RPMI8226 (cell line): ENCODE data around the gene OLFM2.
"Not testable (repeated sequence)": the region's sequence is repeated elsewhere in the genome, so short reads cannot be mapped to it uniquely, and the experiment has no call there.

Experiments used
- DNase-seq: peaks from one replicate; pipeline ENCODE4 v3.0.0-alpha.2; 2015

The OLFM2 gene

DNA sequence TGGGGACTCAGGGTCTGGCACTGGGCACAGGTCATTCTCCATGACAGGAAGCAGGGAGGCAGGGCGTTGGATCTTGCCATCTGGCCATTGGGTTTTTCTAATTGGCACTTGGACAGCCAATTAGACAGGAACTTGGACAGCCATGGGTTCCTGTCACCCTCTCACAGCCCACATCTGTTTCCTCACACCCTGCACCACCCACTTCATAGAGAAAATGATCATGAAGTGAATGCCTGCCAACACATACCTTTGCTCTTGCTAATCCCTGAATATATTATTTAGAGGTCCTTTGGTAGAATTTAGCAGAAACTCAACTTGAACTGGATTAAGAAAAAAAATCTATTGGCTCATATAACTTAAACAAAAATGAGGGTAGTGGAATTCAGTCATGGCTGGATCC lies 4.9 kb upstream of the OLFM2 start:
- no peak for DNase-seq

DNA sequence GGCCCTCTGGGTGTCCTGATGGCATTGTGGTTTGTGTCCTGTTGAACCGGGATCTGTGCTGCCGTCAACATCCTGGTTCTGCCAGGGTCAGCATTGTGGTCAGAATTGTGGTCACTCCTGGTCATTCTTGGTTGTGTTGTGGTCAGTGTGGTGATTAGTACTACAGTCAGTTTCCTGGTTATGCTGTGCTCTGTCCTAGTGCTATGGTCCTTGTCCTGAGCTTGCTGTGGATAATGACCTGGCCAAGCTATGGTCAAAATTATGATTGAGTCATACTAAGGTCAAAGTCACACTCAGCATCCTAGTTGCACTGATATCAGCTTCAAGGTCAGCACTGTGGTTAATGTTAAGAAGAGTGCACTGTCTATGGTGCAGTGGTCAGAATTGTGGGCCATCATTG lies 4.5 kb upstream of the OLFM2 start:
- DNase-seq, result no peak

DNA sequence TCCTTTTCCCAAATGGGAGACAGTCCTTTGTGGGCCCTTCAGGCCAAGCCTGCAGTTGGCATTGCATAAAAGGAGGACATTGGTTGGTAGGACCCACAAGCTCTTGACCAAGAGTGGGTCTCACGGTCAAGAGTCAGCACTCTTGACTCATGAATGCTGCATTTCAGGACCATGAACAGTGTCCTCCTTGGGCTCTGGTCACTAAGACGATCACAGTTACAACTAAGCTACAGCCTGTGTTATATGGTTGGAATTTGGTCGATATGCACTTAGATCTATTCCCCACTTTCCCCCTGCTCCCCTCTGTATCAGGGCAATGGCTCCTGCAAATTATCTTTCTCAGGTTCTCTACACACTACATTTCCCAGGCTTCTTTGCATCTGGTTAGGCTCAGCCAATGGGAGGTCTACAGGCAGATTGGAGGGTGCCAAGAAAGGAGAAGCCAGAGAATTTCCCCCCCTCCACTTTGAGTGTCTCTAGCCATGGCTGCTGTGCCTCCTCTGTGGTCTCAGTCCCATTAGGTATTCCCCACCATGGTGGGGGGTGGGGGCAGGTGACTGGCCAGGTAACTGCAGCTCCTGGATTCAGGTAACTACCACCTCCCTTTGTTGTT lies 3.1 kb upstream of the OLFM2 start:
- DNase-seq, result no peak

DNA sequence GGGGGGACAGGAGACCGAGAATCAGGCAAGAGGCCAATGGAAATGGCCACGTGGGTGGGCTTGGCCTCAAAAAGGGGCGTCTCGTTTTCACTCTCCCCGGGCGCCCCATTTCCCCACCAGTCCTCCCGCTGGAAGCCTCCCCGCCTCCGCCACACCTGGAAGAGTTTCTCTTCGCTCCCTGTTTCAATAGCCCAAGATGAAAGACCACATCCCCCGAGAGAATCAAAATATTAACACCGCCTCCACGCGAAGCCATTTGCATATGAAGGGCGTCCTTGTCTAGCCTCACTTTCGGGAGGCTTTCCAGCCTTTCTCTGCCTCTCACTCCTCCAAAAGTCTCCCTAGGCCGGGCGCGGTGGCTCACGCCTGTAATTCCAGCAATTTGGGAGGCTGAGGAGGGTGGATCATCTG lies 691 bp upstream of the OLFM2 start:
- DNase-seq, result no peak

DNA sequence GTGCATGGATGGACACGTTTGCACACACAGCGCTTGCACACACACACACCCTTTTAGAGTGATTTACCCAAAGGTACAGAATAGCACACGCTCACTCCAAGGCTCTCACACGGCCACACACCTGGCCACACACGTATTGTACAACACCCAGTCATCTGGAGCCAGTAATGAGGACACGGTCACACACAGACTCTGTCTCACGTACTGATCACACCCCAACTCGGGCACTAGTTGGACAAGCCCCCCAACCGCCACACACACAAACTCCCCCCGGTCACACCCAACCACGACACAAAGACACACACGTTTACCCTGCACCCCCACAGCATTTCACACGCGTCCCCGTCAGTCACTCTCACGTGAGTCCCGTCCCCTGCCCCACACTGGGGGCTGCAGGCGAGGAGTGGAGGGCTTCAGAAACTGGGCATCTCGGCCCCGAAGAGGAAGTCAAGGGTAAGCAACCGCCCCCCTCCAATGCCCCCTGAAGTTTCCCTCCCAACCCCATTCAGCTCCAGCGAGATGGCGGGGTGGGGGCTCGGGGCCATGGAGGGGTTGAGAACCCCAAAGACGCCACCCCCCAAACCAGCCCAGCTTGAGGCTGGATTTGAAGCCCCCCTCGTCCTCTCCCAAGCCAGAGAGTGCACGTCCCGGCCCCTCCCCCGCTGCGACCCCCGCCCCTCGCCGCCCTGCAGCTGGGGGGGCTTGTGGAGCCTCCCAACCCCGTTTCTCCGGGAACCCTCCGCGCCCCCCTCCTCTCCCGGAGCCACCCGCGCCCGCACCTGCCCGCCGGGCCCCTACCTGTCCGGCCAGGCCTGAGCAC lies 599 bp downstream of the OLFM2 start:
- no peak for DNase-seq

DNA sequence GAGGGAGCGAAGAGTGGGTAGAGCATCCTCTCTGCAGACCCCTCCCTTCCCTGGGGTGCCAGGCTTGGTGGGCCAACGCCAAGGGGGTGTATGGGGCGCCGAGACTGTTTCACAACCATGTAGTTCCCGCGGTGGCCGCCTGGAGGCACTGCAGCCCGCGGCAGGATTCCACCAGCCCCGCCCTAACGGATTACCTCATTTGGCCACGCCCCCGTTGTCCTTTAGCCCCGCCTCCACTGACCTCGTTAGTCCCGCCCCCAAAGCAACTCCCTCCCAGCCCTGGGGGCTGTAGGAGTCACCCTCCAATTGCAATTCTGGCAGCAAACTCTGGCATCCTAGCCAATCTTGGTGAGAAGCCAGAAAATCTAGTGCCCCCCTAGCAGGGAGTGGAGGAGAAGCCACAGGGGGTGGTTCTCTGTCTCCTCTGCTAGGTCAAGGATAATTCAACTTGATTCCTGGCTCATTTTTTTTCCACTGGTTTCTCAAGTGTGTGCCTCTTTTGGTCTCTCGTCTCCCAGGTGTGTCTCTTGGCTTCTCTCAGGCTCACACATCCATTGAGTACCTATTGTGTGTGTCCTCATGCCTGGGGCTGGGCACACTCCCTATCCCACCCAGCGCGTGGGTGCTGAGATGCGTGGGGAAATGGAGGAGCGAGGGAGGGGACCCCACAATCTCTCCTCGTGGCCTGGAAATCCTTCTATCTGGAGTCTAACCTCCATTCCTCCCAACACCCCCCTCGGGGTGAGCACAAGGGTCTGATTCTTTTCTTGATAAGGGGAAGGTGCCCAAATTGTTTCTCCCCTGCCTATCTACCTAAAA lies 2.0 kb downstream of the OLFM2 start:
- DNase-seq, result peak; percentile 77

DNA sequence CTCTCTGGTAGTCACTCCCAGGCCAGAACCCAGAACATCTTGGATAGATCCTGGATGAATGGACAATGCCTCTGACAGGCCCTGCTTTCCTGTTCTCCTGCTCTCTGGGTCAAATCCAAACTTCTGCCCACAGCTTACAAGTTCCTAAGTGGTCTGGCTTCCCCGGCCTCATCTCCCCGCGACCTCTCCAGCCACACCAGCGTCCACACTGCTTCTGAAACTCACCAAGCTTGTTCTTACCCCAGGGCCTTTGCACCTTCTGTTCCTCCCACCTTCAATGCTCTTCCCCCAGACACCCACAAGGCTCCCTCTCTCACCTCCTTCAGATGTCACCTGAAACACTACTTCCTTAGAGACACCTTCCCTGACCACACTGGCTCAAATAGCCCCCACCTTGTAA lies 3.5 kb downstream of the OLFM2 start:
- no peak for DNase-seq

DNA sequence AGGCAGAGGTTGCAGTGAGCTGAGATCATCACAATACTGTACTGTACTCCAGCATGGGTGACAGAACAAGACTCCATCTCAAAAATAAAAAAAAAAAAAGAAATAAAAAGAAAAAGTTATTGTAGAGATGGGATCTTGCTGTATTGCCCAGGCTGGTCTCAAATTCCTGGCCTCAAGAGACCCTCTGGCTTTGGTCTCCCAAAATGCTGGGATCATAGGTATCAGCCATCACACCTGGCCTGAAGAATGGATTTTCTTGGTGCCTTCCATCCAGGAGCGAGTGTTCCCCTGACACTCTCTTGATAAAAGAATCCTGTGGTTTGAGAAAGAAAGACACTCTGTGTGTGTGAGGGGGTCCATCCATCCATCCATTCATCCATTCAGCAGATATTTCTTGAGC lies 4.7 kb downstream of the OLFM2 start:
- DNase-seq, result no peak

DNA sequence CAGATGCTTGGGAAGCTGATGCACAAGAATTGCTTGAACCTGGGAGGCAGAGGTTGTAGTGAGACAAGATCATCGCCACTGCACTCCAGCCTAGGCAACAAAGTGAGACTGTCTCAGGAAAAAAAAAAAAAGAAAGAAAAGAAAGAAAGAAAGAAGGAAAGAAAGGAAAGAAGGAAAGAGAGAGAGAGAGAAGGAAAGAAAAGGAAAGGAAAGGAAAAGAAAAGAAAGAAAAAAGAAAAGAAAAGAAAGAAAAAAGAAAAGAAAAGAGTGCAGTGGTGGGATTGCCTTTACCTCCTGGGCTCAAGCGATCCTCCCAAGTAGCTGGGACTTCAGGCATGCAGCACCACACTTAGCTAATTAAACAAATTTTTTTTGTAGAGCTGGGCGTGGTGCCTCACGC lies 12.9 kb downstream of the OLFM2 start:
- DNase-seq, result no peak

DNA sequence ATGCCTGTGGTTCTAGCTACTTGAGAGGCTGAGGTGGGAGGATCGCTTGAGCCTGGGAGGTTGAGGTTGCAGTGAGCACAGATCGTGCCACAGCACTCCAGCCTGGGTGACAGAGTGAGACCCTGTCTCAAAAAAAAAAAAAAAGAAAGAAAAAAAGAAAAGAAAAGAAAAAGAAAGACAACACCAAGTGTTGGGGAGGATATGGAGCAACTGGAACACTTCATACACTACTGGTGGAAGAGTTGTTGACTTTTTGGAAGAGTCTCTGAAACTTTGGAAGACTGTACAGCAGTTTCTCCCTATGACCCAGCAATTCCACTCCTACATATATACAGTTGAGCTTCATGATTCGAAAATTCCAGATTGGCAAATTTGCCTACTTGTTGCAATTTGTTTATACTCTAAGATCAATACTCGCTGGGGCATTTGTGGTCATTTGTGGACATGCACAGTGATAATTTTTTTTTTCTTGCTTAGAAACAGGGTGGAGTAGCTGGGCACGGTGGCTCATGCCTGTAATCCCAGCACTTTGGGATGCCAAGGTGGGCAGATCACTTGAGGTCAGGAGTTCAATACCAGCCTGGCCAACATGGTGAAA lies 13.4 kb downstream of the OLFM2 start:
- not testable (repeated sequence) for DNase-seq

DNA sequence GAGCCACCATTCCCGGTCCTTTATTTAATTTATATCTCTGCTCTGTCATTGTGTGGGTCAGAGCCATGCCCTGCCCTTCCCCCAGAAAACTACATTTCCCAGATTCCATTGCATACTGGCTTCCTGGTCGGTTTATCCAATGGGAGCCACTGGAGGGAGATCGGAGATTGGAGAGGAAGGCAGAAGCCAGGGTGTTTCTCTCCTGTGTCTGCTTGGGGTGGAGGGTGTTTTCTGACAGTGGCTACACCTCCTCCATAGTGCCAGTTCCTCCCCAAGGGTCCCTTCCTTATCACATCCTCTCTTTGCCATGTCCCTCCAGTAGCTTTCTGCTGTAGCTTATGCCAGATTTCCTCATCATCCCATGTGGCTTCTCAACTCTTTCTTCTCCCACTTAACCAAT lies 19.0 kb downstream of the OLFM2 start:
- peak; percentile 31 for DNase-seq

DNA sequence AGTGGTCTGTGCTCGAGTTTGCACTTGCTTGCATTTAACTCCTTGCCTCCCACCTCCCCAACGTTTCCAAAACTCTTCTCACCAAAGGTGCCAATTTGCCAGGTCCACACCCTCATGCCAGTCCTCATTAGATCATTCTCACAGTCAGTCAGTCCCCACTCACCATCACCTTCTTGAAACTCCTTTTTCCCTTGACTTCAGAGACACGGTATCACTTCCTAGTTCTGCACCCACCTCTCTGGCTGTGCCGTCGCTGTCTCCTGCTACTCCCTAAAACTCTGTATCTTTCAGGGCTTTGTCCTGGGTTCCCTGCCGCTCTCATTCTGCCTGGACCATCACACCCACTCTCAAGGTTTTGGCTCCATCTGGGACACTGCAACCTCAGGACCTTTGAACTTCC lies 19.6 kb downstream of the OLFM2 start:
- no peak for DNase-seq

DNA sequence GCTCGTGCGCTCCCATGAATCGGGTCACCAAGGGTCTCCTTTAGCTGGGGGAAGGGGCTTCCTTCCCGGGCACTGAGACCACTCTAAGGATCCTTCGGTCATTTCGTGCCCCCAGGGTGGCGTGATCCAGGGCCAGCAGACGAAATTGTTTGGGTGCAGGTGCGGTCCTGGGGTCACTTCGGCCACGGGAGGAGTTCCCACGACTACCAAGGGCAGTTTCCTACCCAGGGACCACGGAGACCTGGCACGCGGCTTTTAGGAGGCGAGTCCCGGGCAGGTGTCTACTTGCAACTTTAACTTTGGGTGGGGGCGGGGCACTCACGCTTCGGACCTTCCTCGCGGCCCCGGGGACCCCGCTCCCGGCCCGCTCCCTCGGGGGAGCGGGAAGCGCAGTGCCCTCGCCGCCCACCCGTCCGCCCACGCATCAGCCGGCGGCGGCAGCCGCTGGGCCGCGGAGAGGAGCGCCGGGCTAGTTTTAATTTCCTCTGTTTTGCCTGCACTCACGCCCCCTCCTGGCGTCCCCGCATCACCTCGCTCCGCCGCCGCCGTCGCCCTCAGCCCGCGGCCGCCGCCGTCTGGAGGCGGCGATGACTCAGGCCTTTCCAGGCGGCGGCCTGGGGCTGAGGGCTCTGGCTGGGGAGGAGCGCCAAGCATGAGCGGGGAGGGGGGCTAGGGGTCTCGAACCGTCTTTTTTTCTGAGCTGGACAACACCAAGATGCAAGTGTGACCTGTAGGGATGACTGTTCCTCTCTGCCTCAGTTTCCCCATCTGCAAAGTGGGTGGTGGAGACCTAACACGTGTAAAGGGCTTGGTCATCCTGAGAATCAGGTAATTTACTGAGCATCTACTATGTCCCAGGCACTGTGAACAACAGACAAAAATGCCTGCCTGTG lies 21.8 kb downstream of the OLFM2 start:
- peak; percentile 85 for DNase-seq

DNA sequence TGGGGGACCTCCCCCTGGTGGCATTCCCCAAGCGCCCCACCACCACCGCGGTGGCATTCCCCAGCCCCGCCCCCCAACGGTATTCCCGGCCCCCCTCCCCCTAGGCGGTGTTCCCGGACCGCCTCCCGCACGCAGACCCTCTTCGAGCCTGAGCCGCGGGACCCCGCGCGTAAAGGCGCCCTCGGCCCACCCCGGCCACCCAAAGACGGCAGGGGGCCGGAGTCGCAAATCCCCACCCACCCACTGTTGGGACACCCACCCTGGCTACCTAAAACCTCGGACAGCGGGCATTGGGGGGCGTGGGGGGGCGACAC lies 22.4 kb downstream of the OLFM2 start:
- DNase-seq, result no peak

DNA sequence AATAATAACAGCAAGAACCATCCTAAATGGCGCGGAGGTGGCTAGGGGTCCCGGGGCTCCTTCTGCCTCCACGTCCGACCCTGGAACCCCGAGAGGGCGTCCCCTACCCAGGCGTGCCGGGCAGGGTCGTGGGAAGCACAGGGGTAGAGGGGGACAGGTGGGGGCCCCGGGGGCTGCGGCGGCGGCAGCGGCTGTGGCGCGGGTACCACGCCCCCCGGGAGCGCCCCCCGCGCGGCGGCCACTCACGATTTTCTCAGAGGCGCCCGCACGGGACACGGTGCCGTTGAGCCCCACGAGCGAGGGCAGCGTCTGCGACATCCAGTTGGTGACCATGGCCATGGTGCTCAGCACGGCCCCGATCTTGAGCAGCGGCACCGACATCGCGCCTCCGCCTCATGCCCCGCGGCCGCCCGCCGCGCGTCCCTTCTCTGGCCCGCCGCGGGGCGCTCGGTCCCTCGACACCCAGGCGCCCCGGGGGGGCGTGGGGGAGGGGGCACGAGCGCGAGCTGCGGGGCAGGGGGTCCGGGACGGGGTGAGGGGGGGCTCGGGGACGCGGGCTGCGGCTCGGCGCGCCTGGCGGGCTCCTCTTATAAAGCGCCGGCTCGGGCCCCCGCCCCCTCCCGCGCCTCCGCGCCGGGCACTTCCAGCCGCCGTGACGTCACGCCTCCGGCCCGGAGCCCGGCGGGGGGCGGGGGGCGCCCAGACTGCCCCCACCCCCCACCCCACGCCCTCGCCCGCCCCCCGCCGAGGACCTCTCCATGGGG lies 22.9 kb downstream of the OLFM2 start:
- DNase-seq, result no peak

DNA sequence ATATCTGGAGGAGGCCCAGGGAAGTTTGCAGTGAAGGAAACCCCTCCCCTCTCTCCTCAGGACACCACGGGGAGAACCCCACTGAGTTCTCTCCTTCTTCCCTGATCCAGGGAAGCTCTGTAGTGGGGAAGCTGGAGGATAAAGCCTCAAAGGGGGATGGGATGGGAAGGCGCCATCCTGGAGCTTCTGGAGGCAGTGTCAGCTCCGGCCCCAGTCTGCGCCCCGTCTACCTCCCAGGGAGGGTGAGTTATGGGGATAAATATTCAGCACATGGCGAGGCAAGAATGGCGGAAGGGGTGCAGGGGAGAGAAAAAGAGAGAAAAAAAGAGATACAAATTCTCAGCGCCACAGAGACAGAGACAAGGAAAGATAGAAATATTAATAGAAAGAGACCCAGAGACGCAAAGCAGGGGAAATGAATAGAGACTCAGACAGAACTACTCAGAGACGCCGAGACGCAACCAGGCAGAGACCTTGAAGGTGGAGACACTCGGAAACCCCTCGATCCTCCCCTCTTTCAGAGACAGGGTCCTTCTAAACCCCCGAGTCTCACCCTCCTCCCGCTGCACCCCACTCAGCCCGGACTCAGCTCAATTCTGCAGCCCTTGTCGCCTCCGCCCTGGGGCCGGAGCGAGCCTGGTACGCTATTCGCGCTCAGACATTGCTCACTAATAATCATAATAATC lies 23.6 kb downstream of the OLFM2 start:
- no peak for DNase-seq

DNA sequence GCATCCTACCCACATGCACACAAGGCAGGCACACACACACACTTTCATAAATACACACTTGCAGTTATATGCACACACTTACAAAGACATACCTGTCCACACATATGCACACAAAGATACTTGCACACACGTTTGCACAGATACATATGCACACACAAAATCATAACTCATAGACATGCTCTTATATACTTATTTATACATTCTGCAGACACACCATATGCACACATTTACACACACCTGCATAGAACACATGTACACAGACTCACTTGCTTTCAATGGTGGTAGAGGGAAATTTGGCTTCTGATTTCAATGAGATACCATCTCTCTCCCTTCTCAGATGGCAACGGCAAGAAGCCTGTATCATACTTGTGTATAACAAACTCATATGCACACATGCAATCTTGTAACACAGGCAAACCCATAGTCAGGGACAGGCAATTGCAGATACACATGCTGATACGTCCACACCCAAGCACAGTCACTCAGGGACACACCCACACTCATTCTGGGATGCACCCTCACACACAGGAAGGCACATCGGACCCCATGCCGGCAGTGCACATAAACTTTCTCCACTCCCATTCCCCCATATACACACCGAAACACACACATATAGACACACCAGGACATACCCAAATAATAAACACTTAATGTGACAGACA lies 24.7 kb downstream of the OLFM2 start:
- DNase-seq, result no peak

DNA sequence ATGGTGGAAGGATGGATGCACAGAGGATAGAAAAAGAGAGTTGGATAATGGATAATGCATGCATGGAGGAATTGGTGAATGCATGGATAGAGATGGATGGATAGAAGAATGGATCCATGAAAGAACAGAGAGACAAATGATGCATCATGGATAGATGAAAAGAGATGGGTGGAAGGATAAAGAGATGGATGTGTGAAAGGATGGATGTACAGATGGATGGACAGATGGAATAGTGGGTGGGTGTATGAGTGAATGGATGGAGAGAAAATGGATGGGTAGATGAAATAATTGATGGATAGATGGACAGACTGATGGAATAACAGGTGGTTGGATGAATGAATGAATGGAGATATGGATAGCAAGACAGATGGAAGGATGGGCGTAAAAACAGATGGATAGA lies 25.7 kb downstream of the OLFM2 start:
- no peak for DNase-seq

DNA sequence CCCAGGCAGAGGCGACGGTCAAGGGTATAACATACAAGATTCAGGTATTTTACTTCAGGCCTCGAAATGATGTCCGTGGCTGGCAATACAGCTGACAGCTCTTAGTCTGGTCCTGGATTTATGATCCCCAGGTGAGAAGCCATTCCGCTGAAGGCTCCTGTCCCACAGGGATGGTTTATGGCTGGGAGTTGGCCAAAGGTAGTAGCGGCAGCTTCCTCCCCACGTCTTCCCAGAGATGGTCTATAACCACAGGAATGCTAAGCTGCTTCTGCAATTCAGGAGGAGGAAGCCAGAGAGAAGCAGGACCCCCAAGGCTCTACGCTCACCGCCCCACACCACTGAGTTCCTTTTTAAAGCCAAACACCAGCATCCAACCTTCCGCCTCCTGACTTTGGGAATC lies 27.1 kb downstream of the OLFM2 start:
- DNase-seq, result no peak

DNA sequence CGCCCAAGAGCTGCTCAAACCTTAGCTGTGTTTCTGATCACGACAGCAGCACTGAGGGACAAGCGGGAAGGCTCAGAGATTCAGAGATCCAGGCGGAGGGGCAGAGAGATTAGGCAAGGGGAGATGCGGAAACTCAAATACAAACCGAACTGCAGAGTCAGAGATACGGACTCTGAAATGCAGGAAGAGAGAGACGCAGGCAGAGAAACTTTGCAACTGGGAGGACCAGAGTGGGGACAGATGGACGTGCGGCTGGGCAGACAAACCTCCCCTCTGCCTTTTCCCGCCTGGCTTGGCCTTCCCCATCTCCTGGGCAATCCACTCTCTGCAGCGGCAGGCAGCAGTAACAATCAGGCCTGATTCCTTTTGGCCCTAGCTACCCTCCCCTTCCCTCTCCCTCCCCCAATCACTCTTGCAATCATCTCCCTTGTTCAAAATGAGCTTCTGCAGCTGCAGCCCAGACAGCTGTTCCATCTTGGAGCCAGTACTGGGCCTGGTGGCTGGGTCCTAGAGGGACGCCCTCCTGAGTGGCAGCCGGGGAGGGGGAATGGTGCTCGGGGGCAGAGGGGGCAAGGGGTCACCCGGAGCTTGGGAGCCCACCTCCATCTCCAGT lies 29.7 kb downstream of the OLFM2 start:
- DNase-seq, result no peak
